HG03064 (cell line): ENCODE measurements around the gene TNFRSF18.

ENCODE experiments used
- ATAC-seq: cut with Tn5 transposase; IDR thresholded peaks from one replicate; pipeline ENCODE4 v1.9.1; 2021; ENCODE audit warnings: low read depth; ENCODE audit not compliant: unreplicated experiment

Gene TNFRSF18

DNA sequence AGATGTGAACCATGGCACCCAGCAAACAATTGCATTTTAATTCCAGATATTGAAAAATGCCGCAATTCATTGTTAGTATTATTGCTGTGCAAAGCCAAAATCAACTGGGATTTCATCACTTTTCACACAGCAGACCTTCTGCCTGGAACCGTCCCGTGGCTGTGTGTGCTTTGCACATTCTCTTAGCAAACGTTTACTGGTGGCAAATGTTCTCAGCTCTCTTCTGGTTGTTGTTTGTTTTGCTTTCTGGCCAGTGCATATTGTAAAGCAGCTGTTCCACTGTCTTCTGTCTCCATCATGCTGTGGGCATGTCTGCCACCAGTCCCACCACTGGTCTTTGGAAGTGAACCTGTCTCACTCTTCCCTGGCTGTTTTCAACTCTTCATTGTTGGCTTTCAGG lies 52.5 kb downstream of the TNFRSF18 start:
- no peak for ATAC-seq
